H9 (cell line): ENCODE results near the gene ZNF668. TPM values are rescaled to one million over a fixed set of nuclear protein-coding genes. Genes with fewer than 3 reads are reported as not detected.

Experiments used
- DNase-seq: peaks from one replicate; pipeline ENCODE4 v3.0.0-alpha.2; 2017
- H2AFZ ChIP-seq: one replicate; pipeline ENCODE4 v1.6.1; 2013; ENCODE audit warnings: mild to moderate bottlenecking, low read length, control low read depth, moderate library complexity
- H2AK5ac ChIP-seq: 2 replicates; pipeline ENCODE4 v1.6.1; 2013; ENCODE audit warnings: low read length, control low read depth, mixed read lengths; ENCODE audit not compliant: insufficient read length
- H2BK120ac ChIP-seq: one replicate; pipeline ENCODE4 v1.6.1; 2013; ENCODE audit warnings: low read depth, mild to moderate bottlenecking, low read length, control low read depth, inconsistent platforms; ENCODE audit not compliant: poor library complexity, severe bottlenecking
- H2BK12ac ChIP-seq: 2 replicates; pipeline ENCODE4 v1.6.1; 2013; ENCODE audit warnings: low read length, control low read depth, mixed read lengths, low read depth; ENCODE audit not compliant: insufficient read length
- H2BK15ac ChIP-seq: 2 replicates; pipeline ENCODE4 v1.6.1; 2013; ENCODE audit warnings: low read depth, low read length, control low read depth
- H2BK20ac ChIP-seq: one replicate; pipeline ENCODE4 v1.6.1; 2013; ENCODE audit warnings: low read depth, mild to moderate bottlenecking, low read length, control low read depth, inconsistent platforms; ENCODE audit not compliant: poor library complexity, severe bottlenecking
- H2BK5ac ChIP-seq: 2 replicates; pipeline ENCODE4 v1.6.1; 2013; ENCODE audit warnings: low read length, control low read depth, mixed read lengths; ENCODE audit not compliant: insufficient read length
- H3K14ac ChIP-seq: 2 replicates; pipeline ENCODE4 v1.6.1; 2013; ENCODE audit warnings: low read length, control low read depth; ENCODE audit not compliant: insufficient read depth
- H3K18ac ChIP-seq: 2 replicates; pipeline ENCODE4 v1.6.1; 2013; ENCODE audit warnings: low read depth, mild to moderate bottlenecking, mixed read lengths, low read length, control low read depth; ENCODE audit not compliant: insufficient read length
- H3K23ac ChIP-seq: 2 replicates; pipeline ENCODE4 v1.6.1; 2013; ENCODE audit warnings: low read length, control low read depth, mixed read lengths, low read depth; ENCODE audit not compliant: insufficient read length
- H3K23me2 ChIP-seq: 2 replicates; pipeline ENCODE4 v1.6.1; 2013; ENCODE audit warnings: low read depth, mild to moderate bottlenecking, mixed read lengths, low read length, control low read depth; ENCODE audit not compliant: insufficient read length, poor library complexity, severe bottlenecking
- H3K27ac ChIP-seq: 2 replicates; pipeline ENCODE4 v1.5.1; 2013; ENCODE audit warnings: low read length, control low read depth, mixed read lengths, low read depth; ENCODE audit not compliant: insufficient read length
- H3K27me3 ChIP-seq: 2 replicates; pipeline ENCODE4 v1.6.1; 2013; ENCODE audit warnings: low read length, control low read depth, inconsistent platforms; ENCODE audit not compliant: insufficient read depth
- H3K4ac ChIP-seq: 2 replicates; pipeline ENCODE4 v1.6.1; 2013; ENCODE audit warnings: low read depth, mild to moderate bottlenecking, control low read depth, inconsistent platforms, low read length, moderate library complexity
- H3K4me1 ChIP-seq: 2 replicates; pipeline ENCODE4 v1.6.1; 2013; ENCODE audit warnings: low read length, control low read depth, inconsistent platforms; ENCODE audit not compliant: insufficient read depth
- H3K4me2 ChIP-seq: 2 replicates; pipeline ENCODE4 v1.6.1; 2013; ENCODE audit warnings: low read length, control low read depth, mixed read lengths; ENCODE audit not compliant: insufficient read length, insufficient read depth
- H3K56ac ChIP-seq: 2 replicates; pipeline ENCODE4 v1.6.1; 2013; ENCODE audit warnings: low read depth, mild to moderate bottlenecking, mixed read lengths, low read length, control low read depth; ENCODE audit not compliant: insufficient read length
- H3K79me1 ChIP-seq: 2 replicates; pipeline ENCODE4 v1.6.1; 2013; ENCODE audit warnings: low read depth, mild to moderate bottlenecking, moderate library complexity, low read length, control low read depth, inconsistent platforms; ENCODE audit not compliant: insufficient read depth, poor library complexity, severe bottlenecking
- H3K79me2 ChIP-seq: 2 replicates; pipeline ENCODE4 v1.6.1; 2013; ENCODE audit warnings: low read length, control low read depth, inconsistent platforms; ENCODE audit not compliant: insufficient read depth
- H3K9ac ChIP-seq: 2 replicates; pipeline ENCODE4 v1.6.1; 2013; ENCODE audit warnings: low read length, control low read depth, mixed read lengths; ENCODE audit not compliant: insufficient read length; ENCODE audit errors: extremely low read depth
- H3K9me3 ChIP-seq: one replicate; pipeline ENCODE4 v1.6.1; 2013; ENCODE audit warnings: low read depth, low read length, inconsistent platforms; ENCODE audit not compliant: control insufficient read depth
- H3T11ph ChIP-seq: one replicate; pipeline ENCODE4 v1.6.1; 2013; ENCODE audit warnings: mild to moderate bottlenecking, low read length, control low read depth, inconsistent platforms
- H4K20me1 ChIP-seq: one replicate; pipeline ENCODE4 v1.6.1; 2013; ENCODE audit not compliant: control insufficient read depth, insufficient read length, insufficient read depth
- H4K5ac ChIP-seq: 2 replicates; pipeline ENCODE4 v1.6.1; 2013; ENCODE audit warnings: low read depth, mild to moderate bottlenecking, mixed read lengths, low read length, control low read depth; ENCODE audit not compliant: insufficient read length
- H4K8ac ChIP-seq: replicated peaks from 2 replicates; pipeline ENCODE4 v1.6.1; 2013; ENCODE audit warnings: low read length, control low read depth, mixed read lengths, low read depth; ENCODE audit not compliant: insufficient read length
- H4K91ac ChIP-seq: 2 replicates; pipeline ENCODE4 v1.6.1; 2013; ENCODE audit warnings: low read depth, mild to moderate bottlenecking, moderate library complexity, mixed read lengths, low read length, control low read depth; ENCODE audit not compliant: insufficient read length
- H3K27ac Mint-ChIP-seq, 3 experiments: 2 replicates in 2 of 3; 3 replicates in 1 of 3; pipeline ENCODE4 v1.8.0; 2020 to 2021; ENCODE audit warnings: mixed read lengths in 3 of 3, mild to moderate bottlenecking in 1 of 3, moderate library complexity in 1 of 3
- H3K27me3 Mint-ChIP-seq: 2 replicates; pipeline ENCODE4 v1.8.0; 2021; ENCODE audit warnings: low read depth, mild to moderate bottlenecking, moderate library complexity, mixed read lengths
- H3K36me3 Mint-ChIP-seq, 3 experiments: 2 replicates in 2 of 3; 3 replicates in 1 of 3; pipeline ENCODE4 v1.8.0; 2020 to 2021; ENCODE audit warnings: low read depth in 3 of 3, mixed read lengths in 3 of 3; ENCODE audit not compliant: insufficient read depth in 1 of 3
- H3K4me1 Mint-ChIP-seq, 2 experiments: 2 replicates each; pipeline ENCODE4 v1.8.0; 2020; ENCODE audit warnings: mixed read lengths in 2 of 2
- H3K4me3 Mint-ChIP-seq, 2 experiments: 2 replicates in 1 of 2; 3 replicates in 1 of 2; pipeline ENCODE4 v1.8.0; 2020 to 2021; ENCODE audit warnings: mild to moderate bottlenecking in 2 of 2, mixed read lengths in 2 of 2, moderate library complexity in 1 of 2
- H3K9me3 Mint-ChIP-seq, 2 experiments: 2 replicates in 1 of 2; 3 replicates in 1 of 2; pipeline ENCODE4 v1.8.0; 2020; ENCODE audit warnings: mild to moderate bottlenecking in 2 of 2, mixed read lengths in 2 of 2, moderate library complexity in 1 of 2
- CTCF ChIP-seq: fragments of 200-600 bp; sonication (generic); conservative IDR thresholded peaks from 3 replicates; pipeline ENCODE4 v1.8.0; 2021; ENCODE audit warnings: antibody characterized with exemption, mild to moderate bottlenecking
- WGBS: extraction: QIAGEN DNeasy Blood & Tissue Kit; methylation state at CpG from one replicate; pipeline ENCODE4 v1.1.7; 2013; ENCODE audit warnings: missing lambda C conversion rate, low lambda C conversion rate, mixed read lengths; ENCODE audit not compliant: insufficient read length; ENCODE audit errors: extremely low coverage; 5-methylcytosine and 5-hydroxymethylcytosine counted together
- total RNA-seq: library from RNA; stranded (reverse); gene quantifications from 2 replicates; pipeline ENCODE4 v1.2.1, GENCODE V29; 2021

Gene ZNF668
- total RNA-seq, 1 experiment from 2014 or later: 18.6 TPM

GRCh38 chr16:31072540-31073141 lies 1.4 kb downstream of the ZNF668 start:
- H3K23ac ChIP-seq: no peak overlapping the region
- no peak overlapping the region for H2BK12ac ChIP-seq
- no peaks in the 10 kb centered on the region for H3K9me3 ChIP-seq
- H3K36me3 Mint-ChIP-seq: peaks cover 7 to 16% (median 16%) of the 10 kb centered on the region in 3 experiments; a peak in 6 of 7 replicates
- H3K4ac ChIP-seq: peak overlapping the region; percentile 63; the same call in 1 of the 2 replicates
- H3K9me3 Mint-ChIP-seq: no peaks in the 10 kb centered on the region; a peak in 1 of 5 replicates
- no peak overlapping the region for H2BK120ac ChIP-seq
- H2AFZ ChIP-seq: peak overlapping the region; percentile 42
- peak overlapping the region; percentile 82 for H4K91ac ChIP-seq
- peak overlapping the region; percentile 98 for H3K14ac ChIP-seq
- peak overlapping the region; percentile 89 for H3K4me2 ChIP-seq
- H3T11ph ChIP-seq: peak overlapping the region; percentile 26
- no CpG with 5 or more reads among the region's 27 CpGs for WGBS
- H4K20me1 ChIP-seq: no peaks in the 10 kb centered on the region
- no peaks in the 10 kb centered on the region for H3K27me3 ChIP-seq
- peak overlapping the region; percentile 64 for H4K8ac ChIP-seq
- H3K56ac ChIP-seq: no peak overlapping the region
- no peak overlapping the region for H2BK15ac ChIP-seq
- no peak for TF ChIP-seq CTCF
- no peaks in the 10 kb centered on the region for H3K27me3 Mint-ChIP-seq
- H3K18ac ChIP-seq: peak overlapping the region; percentile 96
- H2AK5ac ChIP-seq: no peak overlapping the region
- H2BK20ac ChIP-seq: no peak overlapping the region
- H3K4me3 Mint-ChIP-seq: peak overlapping the region; percentile 92 to 93
- peak overlapping the region; percentile 87 to 97 (median 94); a peak in 5 of 7 replicates for H3K27ac Mint-ChIP-seq
- H3K9ac ChIP-seq: peak overlapping the region; percentile 92
- peaks cover 9% of the 10 kb centered on the region for H3K23me2 ChIP-seq
- H3K27ac ChIP-seq: no peak overlapping the region
- peak overlapping the region; percentile 87 for H2BK5ac ChIP-seq
- peaks cover 16 to 20% of the 10 kb centered on the region in 2 experiments for H3K4me1 Mint-ChIP-seq
- H3K79me1 ChIP-seq: peaks cover 11% of the 10 kb centered on the region
- H3K79me2 ChIP-seq: peaks cover 23% of the 10 kb centered on the region; the same call in 1 of the 2 replicates
- H3K4me1 ChIP-seq: no peaks in the 10 kb centered on the region
- H4K5ac ChIP-seq: peak overlapping the region; percentile 78
- no peak for DNase-seq
